ENCODE results near the gene NPAS3.

The NPAS3 gene

GRCh38 chr14:32947792-32948191 is 9.1 kb downstream of the NPAS3 start:
- no peak for ATAC-seq (ENCODE audit: insufficient read depth, low read depth)
- Histone ChIP-seq H4K20me1 (ENCODE audit: insufficient read depth, low read length) (no peaks in the 10 kb centered on the region), H3K4me1 (ENCODE audit: insufficient read depth, low read length) (no peaks in the 10 kb centered on the region), H3K9me3 (ENCODE audit: insufficient read depth, low read length, severe bottlenecking) (no peaks in the 10 kb centered on the region), H3K4me2 (ENCODE audit: insufficient read depth, low read length) (no peak overlapping the region), H3K27me3 (ENCODE audit: insufficient read depth, low read length, poor library complexity) (no peaks in the 10 kb centered on the region), H3K27ac (ENCODE audit: low read length) (no peak overlapping the region), H2AFZ (ENCODE audit: low read depth, low read length) (no peak overlapping the region), H3K4me3 (ENCODE audit: low read depth in 1 of 2, low read length in 2 of 2) (no peak overlapping the region), H3K36me3 (ENCODE audit: insufficient read depth, low read length) (no peaks in the 10 kb centered on the region), H3K9ac (ENCODE audit: low read depth, low read length) (no peak overlapping the region), H3K79me2 (ENCODE audit: insufficient read depth, low read length) (no peaks in the 10 kb centered on the region)
- DNase-seq: no peak
- TF ChIP-seq EZH2 (IDR thresholded peaks at IDR 0.05; ENCODE audit: borderline replicate concordance, low read depth, low read length, severe bottlenecking) (no peak), CTCF (IDR thresholded peaks at IDR 0.05; ENCODE audit: borderline replicate concordance, extremely low read depth, low read length, poor library complexity, severe bottlenecking) (no peak)

GRCh38 chr14:32950584-32950983 is 11.9 kb downstream of the NPAS3 start:
- H3K9ac ChIP-seq (ENCODE audit: low read depth, low read length): no peak overlapping the region
- no peaks in the 10 kb centered on the region for H3K36me3 ChIP-seq (ENCODE audit: insufficient read depth, low read length)
- H3K4me3 ChIP-seq (ENCODE audit: low read depth in 1 of 2, low read length in 2 of 2): no peak overlapping the region
- no peaks in the 10 kb centered on the region for H3K9me3 ChIP-seq (ENCODE audit: insufficient read depth, low read length, severe bottlenecking)
- DNase-seq (no peak), ATAC-seq (ENCODE audit: insufficient read depth, low read depth) (no peak)
- H3K4me1 ChIP-seq (ENCODE audit: insufficient read depth, low read length): no peaks in the 10 kb centered on the region
- H4K20me1 ChIP-seq (ENCODE audit: insufficient read depth, low read length): no peaks in the 10 kb centered on the region
- H3K4me2 ChIP-seq (ENCODE audit: insufficient read depth, low read length): no peak overlapping the region
- H3K27me3 ChIP-seq (ENCODE audit: insufficient read depth, low read length, poor library complexity): no peaks in the 10 kb centered on the region
- no peaks in the 10 kb centered on the region for H3K79me2 ChIP-seq (ENCODE audit: insufficient read depth, low read length)
- TF ChIP-seq CTCF (IDR thresholded peaks at IDR 0.05; ENCODE audit: borderline replicate concordance, extremely low read depth, low read length, poor library complexity, severe bottlenecking) (no peak), EZH2 (IDR thresholded peaks at IDR 0.05; ENCODE audit: borderline replicate concordance, low read depth, low read length, severe bottlenecking) (no peak)
- H3K27ac ChIP-seq (ENCODE audit: low read length): no peak overlapping the region
- no peak overlapping the region for H2AFZ ChIP-seq (ENCODE audit: low read depth, low read length)

GRCh38 chr14:32967421-32967820 is 28.7 kb downstream of the NPAS3 start:
- Histone ChIP-seq H2AFZ (ENCODE audit: low read depth, low read length) (no peak overlapping the region), H3K9ac (ENCODE audit: low read depth, low read length) (no peak overlapping the region), H3K9me3 (ENCODE audit: insufficient read depth, low read length, severe bottlenecking) (no peaks in the 10 kb centered on the region), H3K4me3 (ENCODE audit: low read depth in 1 of 2, low read length in 2 of 2) (no peak overlapping the region), H3K36me3 (ENCODE audit: insufficient read depth, low read length) (no peaks in the 10 kb centered on the region), H3K27ac (ENCODE audit: low read length) (no peak overlapping the region), H3K4me1 (ENCODE audit: insufficient read depth, low read length) (no peaks in the 10 kb centered on the region), H3K4me2 (ENCODE audit: insufficient read depth, low read length) (no peak overlapping the region), H3K27me3 (ENCODE audit: insufficient read depth, low read length, poor library complexity) (no peaks in the 10 kb centered on the region), H4K20me1 (ENCODE audit: insufficient read depth, low read length) (no peaks in the 10 kb centered on the region), H3K79me2 (ENCODE audit: insufficient read depth, low read length) (no peaks in the 10 kb centered on the region)
- ATAC-seq (ENCODE audit: insufficient read depth, low read depth) (no peak), DNase-seq (no peak)
- TF ChIP-seq CTCF (IDR thresholded peaks at IDR 0.05; ENCODE audit: borderline replicate concordance, extremely low read depth, low read length, poor library complexity, severe bottlenecking) (no peak), EZH2 (IDR thresholded peaks at IDR 0.05; ENCODE audit: borderline replicate concordance, low read depth, low read length, severe bottlenecking) (no peak)

Measured in DND-41 (cell line).